SK-MEL-5 (cell line): ENCODE data around the gene CCDC38. TPM values are rescaled to one million over a fixed set of nuclear protein-coding genes. Genes with fewer than 3 reads are reported as not detected.
A peak's percentile ranks its signal among the peaks of the same experiment; 100 is the strongest.
"Not testable (repeated sequence)": the region's sequence is repeated elsewhere in the genome, so short reads cannot be mapped to it uniquely, and the experiment has no call there.

Experiments
- DNase-seq: peaks from one replicate; pipeline ENCODE4 v3.0.0-alpha.2; 2016; ENCODE audit warnings: low read depth, low spot score
- in situ Hi-C: cut with HindIII; loops from 2 replicates; pipeline ENCODE4 v1.10.0; 2016; ENCODE audit warnings: low sequenced_read_pairs, high pct_unique_total_duplicates, low pct_unique_long_range_greater_than_20kb
- total RNA-seq: library from RNA; depleted of rRNA; stranded (reverse); fragments of >200 nt; shearing (Covaris generic); gene quantifications from 2 replicates; pipeline ENCODE4 v1.2.3, GENCODE V29; 2014

Gene CCDC38
- total RNA-seq, 1 experiment from 2014 or later = 0.16 TPM

DNA sequence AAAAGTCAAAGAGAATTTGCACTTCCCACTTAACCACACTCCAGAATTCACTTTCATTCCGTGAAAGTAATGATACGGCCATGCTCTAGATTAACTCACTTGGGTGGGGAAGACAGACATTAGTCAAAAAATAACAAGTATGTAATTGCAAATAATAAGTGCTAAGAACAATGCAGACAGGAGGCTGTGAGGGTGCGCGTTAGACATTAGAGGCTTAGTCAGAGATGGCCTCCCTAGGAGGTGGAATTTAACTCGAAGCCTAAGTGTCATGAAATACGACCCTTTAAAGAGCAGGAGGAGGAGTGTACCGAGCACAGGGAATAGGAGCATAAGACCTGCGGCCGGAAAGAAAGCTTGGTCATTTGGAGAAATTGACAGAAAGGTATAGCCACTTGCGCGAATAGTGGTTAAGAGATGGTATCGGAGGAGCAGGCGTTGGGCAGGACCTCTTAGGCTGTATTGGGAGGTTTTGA lies 83.0 kb downstream of the CCDC38 start:
- in situ Hi-C loops = no loop called here
- DNase-seq = peak; percentile 21

DNA sequence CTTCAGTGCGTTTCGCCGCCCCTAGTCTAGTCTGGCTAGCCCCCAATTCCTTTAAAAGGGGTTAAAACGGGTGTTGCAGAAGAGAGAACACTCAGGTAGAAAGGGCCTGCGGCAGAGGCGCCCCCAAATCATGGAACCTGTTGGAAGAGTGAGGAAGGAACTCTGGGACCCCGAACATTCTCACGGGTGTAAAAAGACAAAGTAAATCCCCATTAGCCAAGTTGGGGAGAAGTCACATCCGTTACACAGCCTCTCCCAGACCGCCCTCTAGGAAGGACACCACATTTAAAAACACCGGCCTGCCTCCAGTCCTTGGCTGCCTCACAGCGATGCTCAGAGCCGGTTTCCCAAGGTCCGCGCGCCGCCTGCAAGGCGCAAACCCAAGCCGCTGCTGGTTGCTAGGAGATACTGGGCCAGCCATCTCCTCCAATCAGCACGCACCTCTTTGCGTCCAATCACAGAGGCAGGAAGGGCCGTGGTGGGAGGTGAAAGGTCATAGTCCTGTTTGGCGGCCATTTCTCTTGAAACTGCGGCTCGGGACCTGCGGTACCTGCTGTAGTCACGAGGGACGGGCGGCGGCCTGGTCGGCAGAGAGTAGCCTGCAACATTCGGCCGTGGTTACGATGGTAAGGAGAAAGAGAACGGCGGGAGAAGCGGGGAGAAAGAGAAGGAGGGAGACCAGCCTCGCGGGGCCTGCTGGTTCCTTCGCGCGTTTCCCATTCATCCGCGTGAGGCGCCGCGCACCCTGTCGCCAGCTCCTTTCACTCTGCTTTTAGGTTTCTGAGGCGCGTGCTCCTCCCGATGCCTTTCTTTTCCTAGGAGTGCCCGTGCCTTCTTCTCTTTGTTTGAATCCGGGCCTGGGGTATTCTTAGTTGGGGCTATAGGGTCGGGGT lies 83.7 kb downstream of the CCDC38 start, which contains the start of gene SNRPF:
Gene SNRPF, plus strand, starts transcription at position 502 of the 893 bp plus-strand sequence. Its CDS starts 122 bp downstream, at position 624.
- in situ Hi-C loops = no loop called here
- DNase-seq = peak; percentile 97

DNA sequence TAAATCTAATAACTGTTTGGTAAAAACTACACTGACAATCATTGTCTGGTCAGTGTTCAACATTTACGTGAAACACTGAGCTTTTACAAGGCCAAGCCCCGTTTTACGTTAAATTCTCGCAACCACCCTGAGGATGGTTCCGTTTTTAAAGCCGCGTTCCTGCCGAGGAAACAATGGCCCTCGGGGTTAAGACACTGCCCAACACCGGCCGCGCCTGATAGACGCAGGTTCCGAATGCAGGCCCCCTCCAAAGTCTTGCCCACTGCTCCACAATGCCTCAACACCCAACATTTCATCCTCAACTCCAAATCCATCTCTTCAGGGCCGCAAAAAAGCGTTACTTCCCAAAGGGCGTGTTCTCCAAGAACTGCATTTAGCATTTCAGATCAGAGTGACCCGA lies 84.6 kb downstream of the CCDC38 start:
- DNase-seq = no peak
- in situ Hi-C loops = no loop called here

DNA sequence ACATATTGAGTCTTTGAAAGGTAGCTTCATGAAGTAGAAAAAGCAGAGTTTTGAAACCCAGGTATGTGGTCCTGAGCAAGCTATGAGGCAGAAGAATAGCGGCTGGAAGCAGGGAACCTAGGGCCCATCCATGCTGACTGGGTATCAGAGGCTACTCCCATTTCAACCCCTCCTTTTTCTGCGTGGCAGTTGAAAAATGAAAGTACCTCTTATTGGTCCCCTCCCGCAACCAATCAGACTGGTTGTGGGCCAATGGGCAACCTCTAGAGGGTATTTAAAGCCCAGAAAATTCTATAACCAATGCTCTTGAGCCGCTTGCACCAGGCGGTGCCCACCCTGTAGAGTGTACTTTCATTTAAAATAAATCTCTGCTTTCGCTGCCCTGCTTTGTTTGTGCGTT lies 85.3 kb downstream of the CCDC38 start:
- DNase-seq = peak; percentile 15
- in situ Hi-C loops = no loop called here

DNA sequence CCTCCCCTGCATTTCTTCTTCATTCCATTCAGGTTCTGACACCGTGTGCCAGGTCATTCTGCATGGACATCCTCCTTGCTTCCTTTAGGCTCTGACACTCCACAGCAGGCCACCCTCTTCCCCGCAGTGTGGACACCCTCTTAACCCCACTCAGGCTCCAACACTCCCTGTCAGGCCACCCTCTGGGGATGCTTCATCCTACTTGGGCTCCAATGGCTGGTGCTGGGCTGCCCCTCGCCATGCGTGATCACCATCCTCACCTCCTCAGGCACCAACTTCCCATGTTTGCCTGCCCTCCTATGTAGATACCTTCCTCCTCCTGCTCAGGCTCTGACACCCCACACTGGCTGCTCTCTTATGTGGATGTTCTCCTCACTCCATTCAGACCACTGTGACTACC lies 90.3 kb downstream of the CCDC38 start:
- DNase-seq = no peak
- in situ Hi-C loops = no loop called here

DNA sequence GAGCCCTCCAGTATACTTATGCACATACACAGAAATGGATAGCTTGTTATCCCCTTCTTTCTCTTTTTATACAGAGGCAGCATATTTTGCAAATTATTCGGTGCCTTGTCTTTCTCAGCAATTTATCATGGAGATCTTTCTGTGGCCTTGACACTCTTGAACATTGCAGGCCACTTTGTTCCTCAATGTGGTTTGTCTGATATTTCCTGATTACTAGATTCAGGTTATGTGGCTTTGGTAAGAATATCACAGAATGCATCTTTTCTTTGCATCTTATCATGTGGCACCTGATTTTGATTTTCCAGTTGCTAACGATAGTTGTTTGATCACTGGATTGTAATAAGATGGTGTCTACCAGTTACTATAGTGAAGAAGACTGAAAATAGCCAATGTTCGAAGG lies 90.8 kb downstream of the CCDC38 start:
- in situ Hi-C loops = no loop called here
- no peak for DNase-seq

DNA sequence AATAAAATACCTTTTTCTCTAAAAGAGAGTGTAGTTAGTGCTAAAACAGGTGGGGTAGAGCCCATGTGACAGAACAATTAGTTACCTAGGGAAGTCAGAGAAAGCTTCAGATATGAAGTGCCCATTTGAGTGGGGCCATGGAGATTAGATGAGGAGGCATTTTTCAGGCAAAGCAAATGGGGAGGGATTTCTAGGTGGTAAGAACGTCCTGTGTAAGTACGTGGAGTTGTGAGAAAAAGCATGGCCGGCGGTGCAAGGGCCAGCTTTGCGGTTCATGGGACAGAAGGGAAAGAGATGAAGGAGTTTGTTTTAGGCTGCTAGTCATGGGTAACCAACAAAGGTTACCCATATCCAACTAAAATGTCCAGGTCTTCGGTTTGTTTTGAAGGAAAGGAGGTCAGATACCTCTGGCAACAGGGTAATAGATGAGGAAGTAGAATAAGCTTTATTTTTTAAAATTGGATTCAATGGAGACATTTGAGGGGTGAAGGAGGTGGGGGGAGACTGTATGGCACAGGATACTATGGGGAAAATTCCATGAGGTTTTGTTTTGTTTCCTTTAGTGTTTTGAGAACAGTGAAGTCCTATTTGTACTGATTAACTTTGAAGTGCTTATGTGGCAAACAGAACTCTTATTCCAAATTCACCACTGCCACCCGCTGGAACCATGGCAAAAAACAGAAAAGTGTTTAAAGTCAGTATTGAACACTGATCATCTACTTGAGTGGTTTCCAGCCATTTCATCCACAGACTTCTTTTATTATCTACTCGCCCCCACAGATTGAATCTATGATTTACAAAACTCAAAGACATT lies 93.6 kb downstream of the CCDC38 start:
- in situ Hi-C loops = no loop called here
- DNase-seq = peak; percentile 68

DNA sequence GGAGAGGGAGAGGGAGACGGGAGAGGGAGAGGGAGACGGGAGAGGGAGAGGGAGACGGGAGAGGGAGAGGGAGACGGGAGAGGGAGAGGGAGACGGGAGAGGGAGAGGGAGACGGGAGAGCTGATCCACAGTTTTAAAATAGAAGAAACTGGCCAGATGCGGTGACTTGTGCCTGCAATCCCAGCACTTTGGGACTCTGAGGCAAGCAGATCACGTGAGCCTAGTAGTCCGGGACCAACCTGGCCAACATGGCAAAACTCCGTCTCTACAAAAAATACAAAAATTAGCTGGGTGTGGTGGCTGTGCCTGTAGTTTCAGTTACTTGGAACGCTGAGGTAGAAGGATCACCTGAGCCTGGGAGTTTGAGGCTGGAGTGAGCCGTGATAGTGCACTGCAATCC lies 100.0 kb downstream of the CCDC38 start:
- in situ Hi-C loops, DNase-seq: not testable (repeated sequence)

DNA sequence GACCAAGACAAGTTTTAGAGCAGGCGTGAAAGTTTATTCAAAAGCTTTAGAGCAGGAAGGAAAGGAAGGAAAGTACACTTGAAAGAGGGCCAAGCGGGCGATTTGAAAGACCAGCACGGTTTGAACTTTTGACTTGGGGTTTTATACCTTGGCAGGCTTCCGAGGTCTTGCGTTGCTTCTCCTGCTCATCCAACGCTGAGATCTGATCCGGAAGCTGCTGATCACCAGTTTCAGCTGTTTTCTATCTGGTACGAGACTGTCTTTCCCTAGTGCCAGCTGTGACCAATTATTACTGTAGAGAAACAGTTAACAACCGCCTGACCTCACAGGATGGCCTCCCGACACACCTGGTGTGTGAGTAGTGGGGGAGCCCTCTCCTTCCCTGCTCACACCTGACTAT lies 104.3 kb downstream of the CCDC38 start:
- DNase-seq = no peak
- in situ Hi-C loops = no loop called here

DNA sequence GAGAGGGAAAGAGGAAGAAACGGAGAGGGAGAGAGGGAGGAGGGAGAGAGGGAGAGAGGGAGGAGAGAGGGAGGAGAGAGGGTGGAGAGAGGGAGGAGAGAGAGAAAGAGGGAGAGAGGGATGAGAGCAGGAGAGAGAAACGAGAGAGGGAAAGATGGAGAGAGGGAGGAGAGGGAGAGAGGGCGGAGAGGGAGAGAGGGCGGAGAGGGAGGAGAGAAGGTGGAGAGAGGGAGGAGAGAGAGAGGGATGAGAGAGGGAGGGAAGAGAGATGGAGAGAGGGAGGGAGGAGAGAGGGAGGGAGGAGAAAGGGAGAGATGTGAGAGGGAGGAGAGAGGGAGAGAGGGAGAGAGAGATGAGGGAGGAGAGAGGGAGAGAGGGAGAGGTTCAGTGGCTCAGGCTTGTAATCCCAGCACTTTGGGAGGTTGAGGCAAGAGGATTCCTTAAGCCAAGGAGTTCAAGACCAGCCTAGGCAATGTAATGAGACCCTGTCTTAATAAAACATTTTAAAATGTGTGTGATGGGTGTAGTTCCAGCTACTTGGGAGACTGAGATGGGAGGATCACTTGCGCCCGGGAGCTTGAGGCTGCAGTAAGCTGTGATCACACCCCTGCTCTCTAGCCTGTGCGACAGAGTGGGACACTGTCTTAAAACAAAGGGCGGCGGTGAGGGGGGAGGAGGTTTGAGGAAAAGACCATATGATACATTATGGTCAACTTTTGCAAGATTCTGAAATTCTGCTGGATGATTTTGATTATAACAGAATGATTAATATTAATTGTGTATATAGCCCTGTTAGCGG lies 105.0 kb downstream of the CCDC38 start:
- DNase-seq = no peak
- in situ Hi-C loops = no loop called here

DNA sequence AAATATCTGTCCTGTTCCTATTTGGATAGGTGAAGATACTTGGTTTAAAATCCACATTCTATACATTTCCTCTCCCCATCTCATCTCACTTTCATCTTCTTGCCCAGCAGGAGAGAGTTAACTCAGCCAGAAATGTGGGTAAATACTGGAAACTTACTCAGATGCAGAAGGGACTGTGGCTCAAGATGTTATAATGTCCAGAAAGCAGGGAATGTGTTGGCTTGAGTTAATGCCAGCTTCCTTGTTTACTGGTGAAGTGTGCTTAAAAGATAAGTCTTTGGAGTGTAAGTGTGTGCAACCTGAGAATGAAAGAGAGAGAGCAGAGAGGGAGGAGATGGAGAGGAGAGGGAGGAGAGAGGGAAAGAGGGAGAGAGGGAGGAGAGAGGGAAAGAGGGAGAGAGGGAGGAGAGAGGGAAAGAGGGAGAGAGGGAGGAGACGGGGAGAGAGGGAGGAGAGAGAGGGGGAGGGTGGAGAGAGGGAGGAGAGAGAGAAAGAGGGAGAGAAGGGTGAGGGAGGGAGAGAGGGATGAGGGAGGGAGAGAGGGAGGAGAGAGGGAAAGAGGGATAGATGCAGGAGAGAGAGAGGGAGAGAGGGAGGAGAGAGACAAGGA lies 105.7 kb downstream of the CCDC38 start:
- in situ Hi-C loops = no loop called here
- DNase-seq = no peak

DNA sequence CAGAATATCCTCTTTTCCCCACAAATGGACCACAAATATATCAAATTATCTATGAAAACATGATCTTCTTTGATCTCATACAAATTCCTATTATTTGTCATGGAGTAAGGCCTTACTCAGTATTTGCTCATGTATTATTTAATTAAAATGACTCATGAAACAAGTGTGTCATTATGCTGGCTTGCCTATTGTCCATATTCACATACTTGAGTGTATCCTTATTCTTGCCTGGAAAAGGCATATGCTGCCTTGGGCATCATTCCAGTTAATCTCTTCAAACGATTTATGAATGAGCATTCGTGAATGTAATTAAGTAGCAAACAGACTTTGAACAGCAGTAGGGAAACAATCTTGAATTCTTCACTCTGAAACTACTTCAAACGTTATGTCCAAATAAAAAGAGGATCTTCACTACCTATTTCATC lies 106.2 kb downstream of the CCDC38 start:
- in situ Hi-C loops = no loop called here
- DNase-seq = no peak

DNA sequence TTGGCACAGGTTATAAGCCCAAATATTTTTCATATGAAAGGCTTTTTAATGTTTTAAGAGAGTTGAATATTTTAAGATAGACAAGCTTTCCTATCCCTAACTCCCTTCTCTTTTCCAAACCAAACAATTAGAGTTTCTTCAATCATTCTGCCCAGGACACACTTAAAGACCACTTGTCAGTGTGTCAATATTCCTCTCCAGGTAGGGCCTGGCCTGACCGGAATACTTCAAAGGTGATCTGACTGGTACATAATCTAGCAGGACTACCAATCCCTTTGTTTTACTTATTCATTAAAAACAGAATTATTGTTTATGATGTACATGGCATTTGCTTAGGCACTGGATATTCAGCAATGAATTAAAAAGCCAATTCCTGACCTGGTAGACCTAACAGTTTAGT lies 107.8 kb downstream of the CCDC38 start:
- no peak for DNase-seq
- in situ Hi-C loops = no loop called here

DNA sequence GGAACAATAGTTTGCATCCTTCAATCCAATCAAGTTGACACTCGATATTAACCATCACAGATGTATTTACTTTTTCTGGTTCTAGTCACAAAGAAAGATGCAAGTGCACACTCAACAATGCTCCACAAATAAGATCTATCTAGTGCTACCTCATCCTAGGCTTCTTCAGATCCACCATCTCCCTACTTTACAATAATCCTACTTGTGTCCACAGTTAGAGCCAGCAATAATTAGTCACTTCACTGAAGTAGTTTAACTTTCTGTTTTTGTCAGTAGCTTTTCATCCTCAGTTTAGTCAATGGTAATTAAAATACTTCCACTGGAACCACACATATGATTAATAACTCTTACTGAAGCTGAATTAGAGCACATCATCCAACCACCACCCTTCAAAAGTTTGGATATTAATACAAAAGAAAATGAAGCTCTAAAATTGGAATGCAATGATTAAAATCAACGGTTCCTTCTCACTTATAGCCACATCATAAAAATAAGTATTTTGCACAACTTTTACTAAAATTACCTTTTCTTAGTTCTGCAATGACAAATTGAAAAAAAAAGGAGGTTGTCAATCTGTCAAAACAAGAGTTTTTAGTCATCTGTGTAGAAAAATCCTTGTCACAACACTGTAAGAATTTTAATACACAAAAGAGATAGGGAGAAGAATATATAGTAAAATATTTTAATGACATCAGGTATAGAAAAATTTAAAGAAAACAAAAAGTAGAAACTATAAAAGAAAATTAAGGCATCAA lies 111.9 kb downstream of the CCDC38 start:
- in situ Hi-C loops = no loop called here
- DNase-seq = no peak

DNA sequence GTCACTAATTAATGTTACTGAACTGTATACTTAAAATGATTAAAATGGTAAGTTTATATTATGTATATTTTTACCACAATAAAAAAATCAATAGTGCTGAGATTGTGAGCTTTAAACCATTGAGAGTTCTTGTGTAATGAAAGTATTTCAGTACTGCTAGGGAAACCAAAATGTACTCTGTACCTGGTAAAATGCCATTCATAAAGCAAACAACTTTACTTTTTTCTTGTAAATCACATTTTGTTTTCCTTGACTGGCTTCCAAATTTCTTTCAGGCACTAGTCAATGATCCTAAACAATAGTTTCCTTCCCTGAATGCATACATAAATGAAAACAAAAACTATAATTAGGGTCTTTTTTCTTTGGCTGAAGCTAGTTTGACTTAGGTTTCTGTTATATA lies 113.0 kb downstream of the CCDC38 start:
- in situ Hi-C loops = no loop called here
- DNase-seq = no peak

DNA sequence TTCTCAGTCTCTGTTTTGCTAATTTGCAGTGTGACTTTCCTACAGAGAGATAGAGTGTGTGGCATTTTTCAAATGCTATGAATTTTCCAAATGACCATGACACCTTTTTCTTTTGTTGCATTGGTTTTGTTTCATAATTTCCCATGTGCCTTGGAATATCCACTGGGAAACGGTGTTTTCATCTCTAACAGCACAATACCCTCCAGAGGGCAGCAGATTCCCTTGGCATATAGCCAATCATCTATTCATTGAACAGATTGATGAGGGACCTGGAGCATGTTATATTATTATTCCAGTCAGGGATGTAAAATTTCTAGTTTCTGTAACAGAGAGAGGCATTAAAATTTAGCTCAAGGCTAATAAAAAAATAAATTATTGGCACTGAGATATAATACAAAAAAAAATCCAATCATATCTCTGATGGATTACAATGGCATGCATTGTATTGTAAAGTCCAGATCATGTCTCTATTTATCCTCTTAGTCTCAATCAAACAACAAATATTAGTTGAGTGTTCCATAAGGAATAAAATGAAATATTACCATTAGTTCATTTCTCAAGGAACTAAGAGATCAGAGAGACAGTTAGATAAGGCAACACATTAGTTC lies 122.2 kb downstream of the CCDC38 start:
- in situ Hi-C loops = no loop called here
- DNase-seq = peak; percentile 77
